Ascending aorta (tissue), 2 donors: Measurements from ENCODE around the gene TRIM37. TPM values are rescaled to one million over a fixed set of nuclear protein-coding genes. Genes with fewer than 3 reads are reported as not detected.

ENCODE experiments used
- DNase-seq, 2 donors: peaks; one replicate each; pipeline ENCODE4 v3.0.0-alpha.2; 2019; ENCODE audit warnings: low spot score in 2 of 2
- H3K27ac ChIP-seq, 2 donors: fragments of 200-600 bp; sonication (generic); one replicate each; pipeline ENCODE4 v1.5.1; 2016 to 2017; ENCODE audit warnings: mild to moderate bottlenecking in 1 of 2
- H3K27me3 ChIP-seq: fragments of 200-600 bp; sonication (generic); one replicate; pipeline ENCODE4 v1.5.1; 2017
- H3K36me3 ChIP-seq, 2 donors: fragments of 200-600 bp; sonication (generic); one replicate each; pipeline ENCODE4 v1.5.1; 2016
- H3K4me1 ChIP-seq, 2 donors: fragments of 200-600 bp; sonication (generic); one replicate each; pipeline ENCODE4 v1.5.1; 2016 to 2017; ENCODE audit warnings: mild to moderate bottlenecking in 1 of 2
- H3K4me3 ChIP-seq, 2 donors: fragments of 200-600 bp; sonication (generic); one replicate each; pipeline ENCODE4 v1.5.1; 2016 to 2017; ENCODE audit warnings: mild to moderate bottlenecking in 1 of 2
- H3K9me3 ChIP-seq, 2 donors: fragments of 200-600 bp; sonication (generic); one replicate each; pipeline ENCODE4 v1.5.1; 2016
- intact Hi-C: fragments of 100-400 bp; cut with DNase I; formaldehyde crosslinking; loops from one replicate; pipeline ENCODE4 v1.15.1; 2023
- total RNA-seq: library from RNA; depleted of rRNA; stranded (reverse); fragments of >200 nt; gene quantifications from one replicate; pipeline ENCODE4 v1.1.0, GENCODE V29; 2016
- TF ChIP-seq, protein P1 (sequence below), 3 experiments: fragments of 200-600 bp in 2 of 3; fragments of 450-650 bp in 1 of 3; sonication (generic) in 2 of 3; IDR thresholded peaks; one replicate each; pipeline ENCODE4 v1.5.1; 2016 to 2019; ENCODE audit warnings: antibody characterized with exemption in 3 of 3, mild to moderate bottlenecking in 1 of 3, moderate library complexity in 1 of 3

The TRIM37 gene
- total RNA-seq, 1 donor from 2014 or later, result 15.0 TPM

- intact Hi-C loops, result no loop called here
These were observed 44.9 kb upstream of the TRIM37 start for GRCh38 chr17:59151591-59151990.

GRCh38 chr17:59151006-59151405 lies 44.3 kb upstream of the TRIM37 start:
- H3K27ac ChIP-seq, result no peak overlapping the region
- H3K36me3 ChIP-seq, result no peaks in the 10 kb centered on the region
- H3K4me3 ChIP-seq, result no peak overlapping the region
- H3K9me3 ChIP-seq, result no peaks in the 10 kb centered on the region
- H3K4me1 ChIP-seq, result peaks cover 0 to 18% of the 10 kb centered on the region in 2 donors
- no peak for DNase-seq
- H3K27me3 ChIP-seq, result no peaks in the 10 kb centered on the region
- TF ChIP-seq, protein P1, sequence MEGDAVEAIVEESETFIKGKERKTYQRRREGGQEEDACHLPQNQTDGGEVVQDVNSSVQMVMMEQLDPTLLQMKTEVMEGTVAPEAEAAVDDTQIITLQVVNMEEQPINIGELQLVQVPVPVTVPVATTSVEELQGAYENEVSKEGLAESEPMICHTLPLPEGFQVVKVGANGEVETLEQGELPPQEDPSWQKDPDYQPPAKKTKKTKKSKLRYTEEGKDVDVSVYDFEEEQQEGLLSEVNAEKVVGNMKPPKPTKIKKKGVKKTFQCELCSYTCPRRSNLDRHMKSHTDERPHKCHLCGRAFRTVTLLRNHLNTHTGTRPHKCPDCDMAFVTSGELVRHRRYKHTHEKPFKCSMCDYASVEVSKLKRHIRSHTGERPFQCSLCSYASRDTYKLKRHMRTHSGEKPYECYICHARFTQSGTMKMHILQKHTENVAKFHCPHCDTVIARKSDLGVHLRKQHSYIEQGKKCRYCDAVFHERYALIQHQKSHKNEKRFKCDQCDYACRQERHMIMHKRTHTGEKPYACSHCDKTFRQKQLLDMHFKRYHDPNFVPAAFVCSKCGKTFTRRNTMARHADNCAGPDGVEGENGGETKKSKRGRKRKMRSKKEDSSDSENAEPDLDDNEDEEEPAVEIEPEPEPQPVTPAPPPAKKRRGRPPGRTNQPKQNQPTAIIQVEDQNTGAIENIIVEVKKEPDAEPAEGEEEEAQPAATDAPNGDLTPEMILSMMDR (IDR thresholded peaks at IDR 0.05), result no peak
- intact Hi-C loops, result no loop called here

More at GRCh38 chr17:59151591-59151990, 44.9 kb upstream of the TRIM37 start:
- Histone ChIP-seq H3K4me1 (peaks cover 0 to 22% of the 10 kb centered on the region in 2 donors), H3K36me3 (no peaks in the 10 kb centered on the region), H3K4me3 (no peak overlapping the region), H3K27ac (no peak overlapping the region), H3K9me3 (no peaks in the 10 kb centered on the region), H3K27me3 (no peaks in the 10 kb centered on the region)
- DNase-seq, result no peak
- TF ChIP-seq, protein P1 (IDR thresholded peaks at IDR 0.05), result no peak

DNA sequence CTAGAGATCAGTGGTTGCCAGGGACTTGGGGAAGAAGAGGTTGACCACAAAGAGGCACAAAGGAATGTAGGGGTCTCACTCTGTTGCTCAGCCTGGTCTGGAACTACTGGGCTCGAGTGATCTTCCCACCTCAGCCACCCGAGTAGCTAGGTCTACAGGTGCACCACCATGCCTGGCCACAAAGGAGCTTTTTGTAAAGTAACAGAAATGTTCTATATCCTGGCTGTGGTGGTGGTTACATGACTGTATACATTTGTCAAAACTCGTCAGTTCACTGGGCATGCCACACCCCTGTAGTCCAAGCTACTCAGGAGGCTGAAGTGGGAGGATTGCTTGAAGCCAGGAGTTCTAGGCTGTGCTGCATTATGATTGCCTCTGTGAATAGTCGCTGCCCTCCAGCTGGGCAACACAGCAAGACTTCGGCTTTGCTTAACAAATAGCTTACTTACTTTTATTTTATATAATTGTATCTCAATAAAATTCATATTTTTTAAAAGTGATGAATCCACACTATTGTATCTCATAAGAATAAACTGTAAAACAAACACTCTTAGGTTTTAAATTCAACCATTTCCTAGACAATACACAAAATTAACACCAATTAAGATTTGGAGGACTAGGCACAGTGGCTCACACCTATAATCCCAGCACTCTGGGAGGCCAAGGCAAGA lies 43.3 kb upstream of the TRIM37 start:
- H3K36me3 ChIP-seq, result no peaks in the 10 kb centered on the region
- no peaks in the 10 kb centered on the region for H3K9me3 ChIP-seq
- intact Hi-C loops, result no loop called here
- TF ChIP-seq, protein P1 (IDR thresholded peaks at IDR 0.05), result no peak
- no peak overlapping the region for H3K27ac ChIP-seq
- H3K4me3 ChIP-seq, result no peak overlapping the region
- DNase-seq, result no peak
- peaks cover 0 to 17% of the 10 kb centered on the region in 2 donors for H3K4me1 ChIP-seq
- no peaks in the 10 kb centered on the region for H3K27me3 ChIP-seq

DNA sequence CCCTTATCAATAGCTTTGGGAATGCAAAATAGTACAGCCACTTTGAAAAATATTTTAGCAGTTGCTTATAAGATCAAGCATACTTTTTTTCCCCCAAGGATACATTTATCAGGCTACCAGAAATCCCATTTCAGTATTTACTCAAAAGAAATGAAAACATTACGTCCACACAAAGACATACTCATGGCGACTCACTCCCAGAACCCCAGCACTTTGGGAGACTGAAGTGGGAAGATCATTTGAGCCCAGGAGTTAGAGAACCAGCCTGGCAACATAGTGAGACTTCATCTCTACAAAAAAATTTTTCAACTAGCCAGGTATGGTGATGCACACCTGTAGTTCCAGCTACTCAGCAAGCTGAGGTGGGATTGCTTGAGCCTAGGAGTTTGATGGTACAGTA lies 42.4 kb upstream of the TRIM37 start:
- no peaks in the 10 kb centered on the region for H3K9me3 ChIP-seq
- H3K4me3 ChIP-seq, result no peak overlapping the region
- TF ChIP-seq, protein P1 (IDR thresholded peaks at IDR 0.05), result no peak
- no peaks in the 10 kb centered on the region for H3K36me3 ChIP-seq
- no peak for DNase-seq
- peaks cover 0 to 17% of the 10 kb centered on the region in 2 donors for H3K4me1 ChIP-seq
- no peaks in the 10 kb centered on the region for H3K27me3 ChIP-seq
- H3K27ac ChIP-seq, result no peak overlapping the region
- intact Hi-C loops, result no loop called here

GRCh38 chr17:59145571-59146096 lies 39.0 kb upstream of the TRIM37 start:
- H3K9me3 ChIP-seq, result no peaks in the 10 kb centered on the region
- H3K27me3 ChIP-seq, result no peaks in the 10 kb centered on the region
- no peak overlapping the region for H3K4me3 ChIP-seq
- no peak for DNase-seq
- H3K4me1 ChIP-seq, result no peaks in the 10 kb centered on the region
- no peak overlapping the region for H3K27ac ChIP-seq
- intact Hi-C loops, result no loop called here
- no peaks in the 10 kb centered on the region for H3K36me3 ChIP-seq
- TF ChIP-seq, protein P1 (IDR thresholded peaks at IDR 0.05), result no peak
